Measurements from ENCODE around the gene PITPNM2.

PITPNM2 gene

GRCh38 chr12:123150744-123151456 is at the start of gene PITPNM2:
Gene PITPNM2, minus strand, starts transcription at chr12:123151090. Its CDS starts 116,500 bp downstream, at chr12:123034590.
- peak; percentile 69 for DNase-seq

- no peak for DNase-seq
Observed at GRCh38 chr12:123200414-123200813, 49.5 kb upstream of the PITPNM2 start.

GRCh38 chr12:123199936-123200335 is 49.0 kb upstream of the PITPNM2 start:
- no peak for DNase-seq

DNA sequence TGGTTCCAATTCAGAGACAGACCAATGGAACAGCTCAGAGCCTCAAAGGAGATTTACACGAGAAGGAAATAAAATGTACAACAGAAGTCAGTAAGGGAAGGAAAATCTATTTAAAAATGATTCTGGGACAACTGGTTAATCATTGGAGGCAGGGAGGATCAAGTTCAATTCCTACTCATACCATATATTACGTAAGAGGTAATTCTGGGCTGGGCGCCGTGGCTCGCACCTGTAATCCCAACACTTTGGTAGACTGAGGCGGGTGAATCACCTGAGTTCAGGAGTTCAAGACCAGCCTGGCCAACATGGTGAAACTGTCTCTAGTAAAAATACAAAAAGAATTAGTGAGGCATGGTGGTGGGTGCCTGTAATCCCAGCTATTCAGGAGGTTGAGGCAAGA is 36.7 kb upstream of the PITPNM2 start:
- no peak for DNase-seq

DNA sequence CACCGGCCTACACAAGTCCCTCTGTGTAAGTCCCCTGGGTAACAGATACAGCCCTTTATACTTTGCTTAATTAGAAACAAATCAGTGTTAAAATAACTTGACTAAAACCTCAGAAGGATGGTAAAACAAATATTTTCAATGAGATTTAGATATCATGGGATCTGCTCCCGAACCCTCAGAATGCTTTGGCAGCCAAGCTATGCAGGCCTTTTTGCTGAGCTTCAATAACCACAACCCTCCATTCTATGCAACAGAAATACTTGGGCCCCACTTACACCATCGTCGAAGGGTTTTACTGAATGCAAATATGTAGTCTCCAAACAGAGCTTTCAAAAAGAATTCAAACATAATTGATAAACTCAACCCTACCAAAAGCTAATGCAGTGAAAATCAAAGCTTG is 29.3 kb upstream of the PITPNM2 start:
- no peak for DNase-seq

GRCh38 chr12:123171967-123172366 is 21.1 kb upstream of the PITPNM2 start:
- no peak for DNase-seq

- DNase-seq, result no peak
Observed at GRCh38 chr12:123167329-123167728, 16.4 kb upstream of the PITPNM2 start.

DNA sequence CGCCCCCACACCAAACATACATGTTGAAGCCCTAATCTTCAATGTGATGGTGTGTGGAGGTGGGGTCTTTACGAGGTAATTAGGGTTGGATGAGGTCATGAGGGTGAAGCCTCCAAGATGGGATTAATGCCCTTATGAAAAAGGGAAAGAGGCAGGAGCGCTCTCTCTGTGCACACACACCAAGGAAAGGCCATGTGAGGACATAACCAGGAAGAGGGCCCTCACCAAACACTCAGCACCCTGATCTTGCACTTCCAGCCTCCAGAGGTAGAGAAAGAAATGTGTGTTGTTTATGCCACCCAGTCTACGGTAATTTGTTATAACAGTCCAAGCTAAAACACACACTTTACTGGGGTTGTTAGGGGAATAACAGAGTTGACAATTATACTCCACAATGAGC is 14.6 kb upstream of the PITPNM2 start:
- no peak for DNase-seq

GRCh38 chr12:123164710-123165261 is 13.9 kb upstream of the PITPNM2 start:
- no peak for DNase-seq

- no peak for DNase-seq
Observed at GRCh38 chr12:123164222-123164621, 13.3 kb upstream of the PITPNM2 start.

- DNase-seq, result no peak
Observed at GRCh38 chr12:123163227-123163626, 12.3 kb upstream of the PITPNM2 start.

- no peak for DNase-seq
Observed at GRCh38 chr12:123160801-123161487, 10.1 kb upstream of the PITPNM2 start.

DNA sequence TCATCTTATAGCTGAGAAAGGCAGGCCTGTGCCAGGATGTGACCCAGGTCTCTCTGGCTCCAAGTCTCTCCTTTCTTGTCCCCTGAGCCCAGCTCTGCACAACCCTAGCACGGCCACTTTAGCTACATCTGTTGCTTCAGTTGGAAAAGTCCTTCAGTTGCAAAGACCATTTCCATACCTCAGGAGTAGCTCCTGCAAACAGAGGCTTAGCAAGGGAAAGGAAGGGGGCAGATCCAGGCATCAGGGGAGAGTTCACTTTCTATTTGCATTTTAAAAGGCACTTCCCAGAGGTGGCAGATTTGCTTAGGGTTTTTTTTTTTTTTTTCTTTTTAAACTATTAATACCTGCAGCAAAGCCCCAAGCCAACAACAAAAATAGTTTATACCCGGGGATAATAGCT is 3.0 kb upstream of the PITPNM2 start:
- DNase-seq, result no peak

GRCh38 chr12:123152833-123153232 is 1.9 kb upstream of the PITPNM2 start:
- DNase-seq, result no peak

- no peak for DNase-seq
Observed at GRCh38 chr12:123151457-123152454, 866 bp upstream of the PITPNM2 start.

- peak; percentile 28 for DNase-seq
Observed at GRCh38 chr12:123150275-123150743, 581 bp downstream of the PITPNM2 start.

DNA sequence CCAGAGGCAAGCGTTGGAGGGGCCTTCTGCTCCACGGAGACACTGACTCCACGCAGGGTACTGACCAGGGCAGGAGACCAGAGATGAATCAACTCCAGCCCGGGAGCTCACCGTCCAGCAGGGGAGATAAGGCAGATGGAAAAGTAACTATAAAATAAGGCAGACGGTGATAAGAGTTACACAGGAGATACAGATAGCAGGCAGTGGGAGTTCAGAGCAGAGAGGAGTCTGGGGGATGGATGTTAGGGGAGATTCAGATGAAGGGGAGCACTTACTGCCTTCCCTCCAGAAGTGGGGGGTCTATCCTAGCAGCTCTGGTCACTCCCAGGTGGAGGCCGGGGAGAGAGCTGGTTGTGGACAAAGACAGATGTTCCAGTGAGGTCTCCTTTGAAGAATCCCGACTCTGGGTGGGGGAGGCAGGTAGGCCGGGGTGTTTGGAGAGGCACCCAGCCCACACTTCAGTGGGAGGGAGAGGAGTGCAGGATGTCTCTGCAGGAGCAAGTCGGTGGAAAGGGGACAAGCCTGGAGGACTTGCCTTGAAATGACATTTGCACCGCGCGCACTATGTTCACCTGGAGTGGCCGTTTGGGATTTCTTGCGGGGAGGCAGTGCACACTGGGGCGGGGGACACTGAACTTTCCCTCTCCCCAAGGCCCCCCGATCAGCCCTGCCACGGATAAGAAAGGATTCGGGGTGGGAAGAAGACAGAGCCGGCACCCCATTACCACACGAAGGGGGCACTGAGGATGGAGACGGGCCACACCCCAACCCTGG is 1.2 kb downstream of the PITPNM2 start:
- no peak for DNase-seq

DNA sequence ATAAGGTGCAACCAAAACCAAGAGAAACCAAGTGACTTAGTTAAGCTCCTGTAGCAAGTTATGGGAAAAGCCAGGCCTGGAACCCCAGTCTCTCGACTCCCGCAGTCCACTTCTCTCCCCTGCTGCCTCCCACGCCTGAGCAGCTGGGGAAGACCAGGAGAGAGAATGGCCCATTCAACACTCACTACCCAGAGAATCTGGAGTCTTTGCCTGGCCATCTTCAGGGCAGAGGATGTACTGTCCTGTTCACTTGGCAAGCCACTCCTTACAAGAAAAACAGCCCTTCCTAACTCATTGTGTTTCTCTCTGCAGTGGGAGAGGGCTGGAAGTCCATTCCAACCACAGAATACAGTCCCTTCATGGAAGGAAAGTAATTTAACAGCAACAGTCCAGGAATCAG is 1.8 kb downstream of the PITPNM2 start:
- DNase-seq, result no peak

- no peak for DNase-seq
Observed at GRCh38 chr12:123148655-123149054, 2.2 kb downstream of the PITPNM2 start.

- DNase-seq, result no peak
Observed at GRCh38 chr12:123148223-123148622, 2.7 kb downstream of the PITPNM2 start.

DNA sequence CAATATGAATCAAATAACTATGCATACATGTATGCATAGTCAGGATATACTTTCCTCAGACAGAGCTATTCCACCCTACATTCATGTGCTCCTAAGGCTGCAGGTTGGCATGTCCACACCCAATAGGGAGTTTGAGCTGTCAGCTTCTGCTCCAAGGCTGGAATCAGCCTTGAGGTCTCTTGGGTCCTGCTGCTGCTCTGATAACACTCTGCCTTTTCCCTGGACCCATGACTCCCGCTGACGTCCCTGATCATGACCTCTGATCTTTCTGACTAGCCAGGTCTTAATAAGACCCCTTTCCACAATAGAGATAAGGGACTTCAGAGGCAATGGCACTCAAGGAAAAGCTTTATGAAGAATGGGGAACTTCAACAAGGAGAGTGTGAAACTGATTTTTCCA is 5.7 kb downstream of the PITPNM2 start:
- DNase-seq, result no peak

All from stimulated activated CD4-positive, alpha-beta T cell treated with anti-CD3 and anti-CD28 coated beads, Interleukin-4, amount 100 ng/mL, for 1 hour (primary cell).